ENCODE measurements around the gene KRT3.

DNA sequence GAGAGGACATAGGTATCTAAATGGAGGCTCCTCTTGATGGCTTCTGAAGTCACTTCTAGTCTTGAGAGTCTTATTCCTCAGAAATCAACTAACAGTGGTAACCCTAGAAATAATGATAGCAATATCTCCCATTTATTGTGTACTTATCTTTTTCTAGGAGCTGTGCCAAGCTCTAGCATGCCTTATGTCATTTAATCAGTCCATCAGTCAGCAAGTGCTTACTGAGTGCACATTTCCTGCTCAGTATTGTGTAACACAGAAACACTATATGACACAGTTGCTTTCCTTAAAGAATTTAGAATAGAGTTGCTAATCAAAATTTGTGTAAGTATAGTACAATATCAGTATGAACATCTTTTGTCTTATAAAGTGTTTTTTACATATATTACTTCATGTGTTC lies 55.3 kb downstream of the KRT3 start:
- TF ChIP-seq POLR2A (IDR thresholded peaks at IDR 0.05; ENCODE audit: low read length) (no peak), GATA1 (IDR thresholded peaks at IDR 0.05; ENCODE audit: low read depth, low read length) (no peak)

Data from erythroblast (primary cell).